ENCODE measurements around the gene KCNH2.
"Not testable (repeated sequence)": the region's sequence is repeated elsewhere in the genome, so short reads cannot be mapped to it uniquely, and the experiment has no call there.

KCNH2 gene

GRCh38 chr7:150978126-150978789 is at the start of gene KCNH2:
Gene KCNH2, minus strand, starts transcription at chr7:150978321. Its CDS starts 408 bp downstream, at chr7:150977913.
- peak in 48 of 58 donors; percentile 19 to 81 (median 58) for DNase-seq

- not testable (repeated sequence) for DNase-seq
Observed at GRCh38 chr7:151027728-151028130, 49.6 kb upstream of the KCNH2 start.

GRCh38 chr7:151026771-151027727 is 48.9 kb upstream of the KCNH2 start:
- not testable (repeated sequence) for DNase-seq

GRCh38 chr7:151025924-151026671 is 48.0 kb upstream of the KCNH2 start:
- DNase-seq: no peak

GRCh38 chr7:151024435-151025056 is 46.4 kb upstream of the KCNH2 start, which contains the start of gene ATG9B:
Gene ATG9B, minus strand, starts transcription at chr7:151024494. Its CDS starts 71 bp downstream, at chr7:151024423.
- no peak for DNase-seq

GRCh38 chr7:151023232-151023631 is 45.1 kb upstream of the KCNH2 start:
- DNase-seq: no peak

GRCh38 chr7:151020231-151020630 is 42.1 kb upstream of the KCNH2 start:
- no peak for DNase-seq

- no peak for DNase-seq
Observed at GRCh38 chr7:151019130-151019447, 41.0 kb upstream of the KCNH2 start.

- DNase-seq: peak in 9 of 58 donors; percentile 15 to 45 (median 24)
Observed at GRCh38 chr7:151018421-151019129, 40.5 kb upstream of the KCNH2 start.

GRCh38 chr7:151017953-151018420 is 39.9 kb upstream of the KCNH2 start:
- peak in 37 of 58 donors; percentile 4 to 74 (median 33) for DNase-seq

- DNase-seq: no peak
Observed at GRCh38 chr7:151017370-151017952, 39.3 kb upstream of the KCNH2 start.

GRCh38 chr7:151016942-151017341 is 38.8 kb upstream of the KCNH2 start:
- no peak for DNase-seq

- no peak for DNase-seq
Observed at GRCh38 chr7:151016505-151016904, 38.4 kb upstream of the KCNH2 start.

GRCh38 chr7:151015967-151016366 is 37.8 kb upstream of the KCNH2 start:
- no peak for DNase-seq

- no peak for DNase-seq
Observed at GRCh38 chr7:151014950-151015349, 36.8 kb upstream of the KCNH2 start.

GRCh38 chr7:151013733-151014497 is 35.8 kb upstream of the KCNH2 start:
- peak in 57 of 58 donors; percentile 4 to 90 (median 67) for DNase-seq

GRCh38 chr7:151013356-151013732 is 35.2 kb upstream of the KCNH2 start:
- no peak for DNase-seq

GRCh38 chr7:151012911-151013347 is 34.8 kb upstream of the KCNH2 start:
- DNase-seq: no peak

All from anterior cingulate cortex (tissue), 58 donors.